Measurements from ENCODE around the gene DNTTIP2.

GRCh38 chr1:93904228-93904627 is 25.2 kb upstream of the DNTTIP2 start:
- TF ChIP-seq CTCF (conservative IDR thresholded peaks at IDR 0.05; ENCODE audit: low read depth, low read length) (no peak), EZH2 (IDR thresholded peaks at IDR 0.05; ENCODE audit: low read length, unreplicated experiment) (no peak), EZH2phosphoT487 (IDR thresholded peaks at IDR 0.05; ENCODE audit: borderline replicate concordance, low read length) (no peak)

Data from PC-3 (cell line).